Peyer's patch (tissue), 4 donors: Measurements from ENCODE around the gene THUMPD2.

Experiments
- POLR2A ChIP-seq, 2 donors: fragments of 450-650 bp; IDR thresholded peaks; one replicate each; pipeline ENCODE4 v1.5.1; 2017; ENCODE audit warnings: antibody characterized with exemption in 2 of 2, mild to moderate bottlenecking in 2 of 2, moderate library complexity in 2 of 2
- TF ChIP-seq, protein P1 (sequence below), 6 experiments: fragments of 450-650 bp in 4 of 6; fragments of 200-600 bp in 2 of 6; sonication (generic) in 1 of 6; IDR thresholded peaks; one replicate each; pipeline ENCODE4 v1.5.1; 2017 to 2019; ENCODE audit warnings: antibody characterized with exemption in 6 of 6, mild to moderate bottlenecking in 3 of 6, moderate library complexity in 1 of 6

DNA sequence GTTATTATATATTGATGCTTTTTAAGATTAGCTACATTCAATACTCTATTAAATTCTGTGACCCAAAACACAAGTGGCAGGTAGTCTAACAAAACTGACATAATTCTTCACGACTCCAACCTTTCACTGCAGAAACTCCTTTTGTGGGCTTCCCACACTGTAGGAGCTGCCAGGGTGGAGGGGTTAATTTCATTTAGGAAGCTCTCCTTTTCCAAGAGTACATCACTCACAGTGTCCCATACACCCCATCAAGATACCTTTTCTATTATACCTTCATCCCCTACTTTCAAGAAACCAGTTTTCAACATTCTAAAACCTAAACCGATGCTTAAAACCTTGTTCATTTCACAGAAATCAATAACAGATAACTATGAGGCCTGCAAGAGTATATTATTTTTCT is 825 bp downstream of the THUMPD2 start:
- TF ChIP-seq POLR2A (IDR thresholded peaks at IDR 0.05), result no peak
- TF ChIP-seq, protein P1, sequence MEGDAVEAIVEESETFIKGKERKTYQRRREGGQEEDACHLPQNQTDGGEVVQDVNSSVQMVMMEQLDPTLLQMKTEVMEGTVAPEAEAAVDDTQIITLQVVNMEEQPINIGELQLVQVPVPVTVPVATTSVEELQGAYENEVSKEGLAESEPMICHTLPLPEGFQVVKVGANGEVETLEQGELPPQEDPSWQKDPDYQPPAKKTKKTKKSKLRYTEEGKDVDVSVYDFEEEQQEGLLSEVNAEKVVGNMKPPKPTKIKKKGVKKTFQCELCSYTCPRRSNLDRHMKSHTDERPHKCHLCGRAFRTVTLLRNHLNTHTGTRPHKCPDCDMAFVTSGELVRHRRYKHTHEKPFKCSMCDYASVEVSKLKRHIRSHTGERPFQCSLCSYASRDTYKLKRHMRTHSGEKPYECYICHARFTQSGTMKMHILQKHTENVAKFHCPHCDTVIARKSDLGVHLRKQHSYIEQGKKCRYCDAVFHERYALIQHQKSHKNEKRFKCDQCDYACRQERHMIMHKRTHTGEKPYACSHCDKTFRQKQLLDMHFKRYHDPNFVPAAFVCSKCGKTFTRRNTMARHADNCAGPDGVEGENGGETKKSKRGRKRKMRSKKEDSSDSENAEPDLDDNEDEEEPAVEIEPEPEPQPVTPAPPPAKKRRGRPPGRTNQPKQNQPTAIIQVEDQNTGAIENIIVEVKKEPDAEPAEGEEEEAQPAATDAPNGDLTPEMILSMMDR (IDR thresholded peaks at IDR 0.05), result no peak
